Measurements from ENCODE around the gene FILIP1. TPM values are rescaled to one million over a fixed set of nuclear protein-coding genes. Genes with fewer than 3 reads are reported as not detected.

FILIP1 gene
- total and polyA plus RNA-seq, 2 donors (not counting 1 experiment from before 2014, with no cell fraction given): 0.33 to 2.3 TPM

DNA sequence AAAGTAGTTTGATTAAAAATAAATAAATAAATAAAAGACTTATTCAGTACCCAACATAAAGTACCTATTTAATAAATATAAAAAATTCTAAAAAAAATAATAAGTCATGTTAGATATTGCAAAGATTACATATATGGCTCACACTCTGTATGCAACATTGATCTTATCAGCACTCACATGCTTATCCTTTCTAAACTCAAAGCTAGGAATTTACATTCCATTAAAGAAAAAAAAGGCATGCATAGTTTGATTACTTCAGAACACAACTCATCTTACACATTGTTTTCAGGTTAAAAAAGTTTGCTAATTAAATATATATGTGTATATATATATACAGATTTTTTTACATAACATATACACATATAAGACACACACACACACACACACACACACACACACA is 96.4 kb downstream of the FILIP1 start:
- no peak overlapping the region for H3K27ac ChIP-seq (ENCODE audit: insufficient read depth, low read length)
- no peaks in the 10 kb centered on the region for H3K27me3 ChIP-seq (ENCODE audit: control insufficient read depth, insufficient read depth, low read length)
- H2AFZ ChIP-seq (ENCODE audit: low read length): no peak overlapping the region
- H3K4me3 ChIP-seq (replicated peaks in 1 of 4; ENCODE audit: control extremely low read depth in 1 of 4, insufficient read depth in 1 of 4, low read depth in 3 of 4, low read length in 4 of 4): no peak overlapping the region
- no peak for TF ChIP-seq EZH2 (IDR thresholded peaks at IDR 0.05; ENCODE audit: low read length, missing control alignments)
- TF ChIP-seq, protein P1, sequence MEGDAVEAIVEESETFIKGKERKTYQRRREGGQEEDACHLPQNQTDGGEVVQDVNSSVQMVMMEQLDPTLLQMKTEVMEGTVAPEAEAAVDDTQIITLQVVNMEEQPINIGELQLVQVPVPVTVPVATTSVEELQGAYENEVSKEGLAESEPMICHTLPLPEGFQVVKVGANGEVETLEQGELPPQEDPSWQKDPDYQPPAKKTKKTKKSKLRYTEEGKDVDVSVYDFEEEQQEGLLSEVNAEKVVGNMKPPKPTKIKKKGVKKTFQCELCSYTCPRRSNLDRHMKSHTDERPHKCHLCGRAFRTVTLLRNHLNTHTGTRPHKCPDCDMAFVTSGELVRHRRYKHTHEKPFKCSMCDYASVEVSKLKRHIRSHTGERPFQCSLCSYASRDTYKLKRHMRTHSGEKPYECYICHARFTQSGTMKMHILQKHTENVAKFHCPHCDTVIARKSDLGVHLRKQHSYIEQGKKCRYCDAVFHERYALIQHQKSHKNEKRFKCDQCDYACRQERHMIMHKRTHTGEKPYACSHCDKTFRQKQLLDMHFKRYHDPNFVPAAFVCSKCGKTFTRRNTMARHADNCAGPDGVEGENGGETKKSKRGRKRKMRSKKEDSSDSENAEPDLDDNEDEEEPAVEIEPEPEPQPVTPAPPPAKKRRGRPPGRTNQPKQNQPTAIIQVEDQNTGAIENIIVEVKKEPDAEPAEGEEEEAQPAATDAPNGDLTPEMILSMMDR (conservative IDR thresholded peaks at IDR 0.05 in 1 of 2, IDR thresholded peaks at IDR 0.05 in 1 of 2; ENCODE audit: low read depth in 1 of 2, low read length in 2 of 2): no peak
- no peaks in the 10 kb centered on the region for H3K9me3 ChIP-seq (ENCODE audit: control insufficient read depth, insufficient read depth, low read depth, low read length)
- H3K36me3 ChIP-seq (ENCODE audit: control insufficient read depth, insufficient read depth, low read length): no peaks in the 10 kb centered on the region
- no peak overlapping the region for H3K9ac ChIP-seq (ENCODE audit: insufficient read depth, low read length)
- no peaks in the 10 kb centered on the region for H4K20me1 ChIP-seq (ENCODE audit: control insufficient read depth, extremely low read depth, insufficient read depth, low read length)
- DNase-seq (ENCODE audit: low read depth in 2 of 2): no peak
- H3K4me1 ChIP-seq (ENCODE audit: control insufficient read depth, extremely low read depth, insufficient read depth, low read length): peaks cover 5% of the 10 kb centered on the region
- H3K79me2 ChIP-seq (ENCODE audit: control insufficient read depth, insufficient read depth, low read length): no peaks in the 10 kb centered on the region
- no peak overlapping the region for H3K4me2 ChIP-seq (ENCODE audit: extremely low read depth, insufficient read depth, low read length)

GRCh38 chr6:75396005-75396800 is 97.4 kb downstream of the FILIP1 start:
- no peaks in the 10 kb centered on the region for H3K79me2 ChIP-seq (ENCODE audit: control insufficient read depth, insufficient read depth, low read length)
- H4K20me1 ChIP-seq (ENCODE audit: control insufficient read depth, extremely low read depth, insufficient read depth, low read length): no peaks in the 10 kb centered on the region
- H3K4me2 ChIP-seq (ENCODE audit: extremely low read depth, insufficient read depth, low read length): no peak overlapping the region
- no peaks in the 10 kb centered on the region for H3K36me3 ChIP-seq (ENCODE audit: control insufficient read depth, insufficient read depth, low read length)
- H2AFZ ChIP-seq (ENCODE audit: low read length): no peak overlapping the region
- H3K9me3 ChIP-seq (ENCODE audit: control insufficient read depth, insufficient read depth, low read depth, low read length): no peaks in the 10 kb centered on the region
- DNase-seq (ENCODE audit: low read depth in 2 of 2): no peak
- no peaks in the 10 kb centered on the region for H3K27me3 ChIP-seq (ENCODE audit: control insufficient read depth, insufficient read depth, low read length)
- no peak overlapping the region for H3K27ac ChIP-seq (ENCODE audit: insufficient read depth, low read length)
- TF ChIP-seq, protein P1 (conservative IDR thresholded peaks at IDR 0.05 in 1 of 2, IDR thresholded peaks at IDR 0.05 in 1 of 2; ENCODE audit: low read depth in 1 of 2, low read length in 2 of 2): no peak
- TF ChIP-seq EZH2 (IDR thresholded peaks at IDR 0.05; ENCODE audit: low read length, missing control alignments): no peak
- peaks cover 5% of the 10 kb centered on the region for H3K4me1 ChIP-seq (ENCODE audit: control insufficient read depth, extremely low read depth, insufficient read depth, low read length)
- H3K9ac ChIP-seq (ENCODE audit: insufficient read depth, low read length): no peak overlapping the region
- no peak overlapping the region for H3K4me3 ChIP-seq (replicated peaks in 1 of 4; ENCODE audit: control extremely low read depth in 1 of 4, insufficient read depth in 1 of 4, low read depth in 3 of 4, low read length in 4 of 4)

DNA sequence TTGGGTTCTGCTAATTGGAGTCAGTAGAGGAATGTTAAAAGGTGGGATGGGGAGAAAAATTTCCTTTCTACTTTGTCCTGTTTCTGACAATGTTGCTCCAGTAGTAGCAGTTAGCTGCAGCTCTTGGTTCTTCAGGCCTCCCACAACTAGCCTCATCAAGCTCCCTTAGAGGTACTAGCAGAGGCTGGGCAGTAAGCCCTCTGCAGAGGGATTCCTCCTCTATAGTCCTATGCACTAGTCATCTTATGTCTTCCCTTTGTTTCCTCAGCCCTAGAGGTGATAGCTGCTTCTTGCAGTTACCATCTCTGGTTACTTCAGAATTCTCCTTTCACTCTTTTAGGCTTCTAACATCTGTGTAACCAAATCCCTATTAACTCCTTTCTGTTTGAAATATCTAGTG is 99.8 kb downstream of the FILIP1 start:
- H3K79me2 ChIP-seq (ENCODE audit: control insufficient read depth, insufficient read depth, low read length): no peaks in the 10 kb centered on the region
- DNase-seq (ENCODE audit: low read depth in 2 of 2): no peak
- H4K20me1 ChIP-seq (ENCODE audit: control insufficient read depth, extremely low read depth, insufficient read depth, low read length): no peaks in the 10 kb centered on the region
- no peak for TF ChIP-seq EZH2 (IDR thresholded peaks at IDR 0.05; ENCODE audit: low read length, missing control alignments)
- TF ChIP-seq, protein P1 (conservative IDR thresholded peaks at IDR 0.05 in 1 of 2, IDR thresholded peaks at IDR 0.05 in 1 of 2; ENCODE audit: low read depth in 1 of 2, low read length in 2 of 2): no peak
- H3K4me3 ChIP-seq (replicated peaks in 1 of 4; ENCODE audit: control extremely low read depth in 1 of 4, insufficient read depth in 1 of 4, low read depth in 3 of 4, low read length in 4 of 4): no peak overlapping the region
- H3K27ac ChIP-seq (ENCODE audit: insufficient read depth, low read length): no peak overlapping the region
- no peak overlapping the region for H3K9ac ChIP-seq (ENCODE audit: insufficient read depth, low read length)
- H3K4me1 ChIP-seq (ENCODE audit: control insufficient read depth, extremely low read depth, insufficient read depth, low read length): peaks cover 5% of the 10 kb centered on the region
- H3K27me3 ChIP-seq (ENCODE audit: control insufficient read depth, insufficient read depth, low read length): no peaks in the 10 kb centered on the region
- no peaks in the 10 kb centered on the region for H3K9me3 ChIP-seq (ENCODE audit: control insufficient read depth, insufficient read depth, low read depth, low read length)
- H3K36me3 ChIP-seq (ENCODE audit: control insufficient read depth, insufficient read depth, low read length): no peaks in the 10 kb centered on the region
- no peak overlapping the region for H3K4me2 ChIP-seq (ENCODE audit: extremely low read depth, insufficient read depth, low read length)
- no peak overlapping the region for H2AFZ ChIP-seq (ENCODE audit: low read length)

All from fibroblast of lung (primary cell).